A549 (cell line): ENCODE results near the gene TPM1.

Experiments
- CEBPB ChIP-seq, 2 experiments: fragments of >200 bp in 1 of 2; sonication (Bioruptor Twin) in 1 of 2; formaldehyde crosslinking in 1 of 2; IDR thresholded peaks; 2 replicates each; pipeline ENCODE4 v1.6.1; 2012 to 2016
- CTCF ChIP-seq: fragments of >200 bp; sonication (Bioruptor Twin); formaldehyde crosslinking; IDR thresholded peaks from 3 replicates; pipeline ENCODE4 v1.5.1; 2016
- ESRRA ChIP-seq: fragments of 150-350 bp; IDR thresholded peaks from 2 replicates; pipeline ENCODE4 v1.6.1; 2014; ENCODE audit warnings: mild to moderate bottlenecking, low read length, borderline replicate concordance
- PHF8 ChIP-seq: fragments of 200-600 bp; sonication (generic); IDR thresholded peaks from 2 replicates; pipeline ENCODE4 v1.6.1; 2016; ENCODE audit warnings: low read depth, mild to moderate bottlenecking, antibody characterized with exemption, moderate library complexity, borderline replicate concordance
- POLR2A ChIP-seq: IDR thresholded peaks from 2 replicates; pipeline ENCODE4 v1.6.1; 2012; ENCODE audit warnings: mild to moderate bottlenecking, low read length
- RCOR1 ChIP-seq: fragments of 150-350 bp; IDR thresholded peaks from 2 replicates; pipeline ENCODE4 v1.6.1; 2014; ENCODE audit warnings: antibody characterized with exemption, low read length, low read depth
- RFX5 ChIP-seq: fragments of 450-650 bp; IDR thresholded peaks from 2 replicates; pipeline ENCODE4 v1.7.1; 2014; ENCODE audit warnings: antibody characterized with exemption, mild to moderate bottlenecking, moderate library complexity

DNA sequence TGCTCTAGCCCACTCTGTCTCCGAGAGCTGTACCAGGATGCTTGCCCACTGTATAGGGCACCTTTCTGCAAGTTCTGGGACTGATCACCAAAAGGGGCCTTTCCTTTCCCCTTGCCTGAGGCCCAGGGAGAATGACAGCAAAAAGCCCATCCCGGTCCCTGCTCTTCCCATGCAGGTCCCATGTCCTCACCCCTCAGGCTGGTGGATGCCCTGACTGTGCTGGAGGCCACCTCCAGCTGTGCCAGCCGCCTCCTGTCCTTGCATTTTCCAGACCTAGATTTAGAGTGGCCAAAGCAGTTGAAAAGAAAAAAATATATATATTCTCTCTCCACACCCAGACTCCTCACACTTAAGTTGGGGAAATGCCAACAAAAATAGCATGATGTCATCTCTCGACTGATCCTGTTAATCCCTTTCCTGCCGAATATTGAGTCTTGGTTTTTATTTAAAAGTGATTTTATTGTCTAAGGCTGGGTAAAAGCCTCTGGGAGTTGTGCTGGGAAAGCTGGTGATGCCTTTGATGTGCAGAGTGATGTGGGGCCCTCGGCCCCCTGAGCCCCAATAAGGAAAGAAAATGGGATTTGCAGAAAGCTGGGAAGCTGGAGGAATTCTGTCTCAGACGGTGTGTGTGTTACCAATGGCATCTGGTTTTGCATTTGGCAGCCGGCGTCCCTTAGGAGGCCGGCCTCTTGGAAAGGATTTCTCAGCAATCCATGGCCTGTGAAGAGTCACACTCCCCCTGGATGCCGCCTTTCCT is 29.3 kb upstream of the TPM1 start:
- TF ChIP-seq POLR2A (no peak), CTCF (no peak), ESRRA (no peak), CEBPB (IDR thresholded peaks at IDR 0.05) (no peak), RCOR1 (no peak), PHF8 (no peak), RFX5 (no peak)
